ENCODE data around the gene OLR1.

DNA sequence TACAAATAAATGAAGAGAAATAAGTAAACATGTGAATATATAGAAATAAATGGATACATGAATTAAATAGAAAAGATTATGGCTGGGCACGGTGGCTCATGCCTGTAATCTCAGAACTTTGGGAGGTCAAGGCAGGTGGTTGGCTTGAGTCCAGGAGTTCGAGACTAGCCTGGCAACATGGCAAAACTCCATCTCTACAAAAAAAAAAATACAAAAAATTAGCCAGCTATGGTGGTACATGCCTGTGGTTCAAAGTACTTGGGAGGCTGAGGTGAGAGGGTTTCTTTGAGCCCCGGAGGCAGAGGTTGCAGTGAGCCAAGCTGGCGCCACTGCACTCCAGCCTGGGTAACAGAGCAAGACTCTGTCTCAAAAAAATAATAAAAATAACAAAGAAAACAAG is 36.8 kb downstream of the OLR1 start:
- TF ChIP-seq, protein P1, sequence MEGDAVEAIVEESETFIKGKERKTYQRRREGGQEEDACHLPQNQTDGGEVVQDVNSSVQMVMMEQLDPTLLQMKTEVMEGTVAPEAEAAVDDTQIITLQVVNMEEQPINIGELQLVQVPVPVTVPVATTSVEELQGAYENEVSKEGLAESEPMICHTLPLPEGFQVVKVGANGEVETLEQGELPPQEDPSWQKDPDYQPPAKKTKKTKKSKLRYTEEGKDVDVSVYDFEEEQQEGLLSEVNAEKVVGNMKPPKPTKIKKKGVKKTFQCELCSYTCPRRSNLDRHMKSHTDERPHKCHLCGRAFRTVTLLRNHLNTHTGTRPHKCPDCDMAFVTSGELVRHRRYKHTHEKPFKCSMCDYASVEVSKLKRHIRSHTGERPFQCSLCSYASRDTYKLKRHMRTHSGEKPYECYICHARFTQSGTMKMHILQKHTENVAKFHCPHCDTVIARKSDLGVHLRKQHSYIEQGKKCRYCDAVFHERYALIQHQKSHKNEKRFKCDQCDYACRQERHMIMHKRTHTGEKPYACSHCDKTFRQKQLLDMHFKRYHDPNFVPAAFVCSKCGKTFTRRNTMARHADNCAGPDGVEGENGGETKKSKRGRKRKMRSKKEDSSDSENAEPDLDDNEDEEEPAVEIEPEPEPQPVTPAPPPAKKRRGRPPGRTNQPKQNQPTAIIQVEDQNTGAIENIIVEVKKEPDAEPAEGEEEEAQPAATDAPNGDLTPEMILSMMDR (conservative IDR thresholded peaks at IDR 0.05; ENCODE audit: low read length): no peak
- no peak for TF ChIP-seq EZH2phosphoT487 (IDR thresholded peaks at IDR 0.05; ENCODE audit: borderline replicate concordance)

All from Loucy (cell line).